ENCODE results near the gene CCDC47.

CCDC47 gene

GRCh38 chr17:63703556-63704258 lies 69.7 kb downstream of the CCDC47 start:
- no peak for TF ChIP-seq CTCF (IDR thresholded peaks at IDR 0.05; ENCODE audit: insufficient read depth, low read depth, low read length, missing control alignments)
- no peak for DNase-seq (ENCODE audit: low read depth)
- no peak overlapping the region for H3K4me3 ChIP-seq (ENCODE audit: low read length)

GRCh38 chr17:63703029-63703428 lies 70.4 kb downstream of the CCDC47 start:
- DNase-seq (ENCODE audit: low read depth) = no peak
- H3K4me3 ChIP-seq (ENCODE audit: low read length) = no peak overlapping the region
- no peak for TF ChIP-seq CTCF (IDR thresholded peaks at IDR 0.05; ENCODE audit: insufficient read depth, low read depth, low read length, missing control alignments)

- H3K4me3 ChIP-seq (ENCODE audit: low read length) = no peak overlapping the region
- no peak for TF ChIP-seq CTCF (IDR thresholded peaks at IDR 0.05; ENCODE audit: insufficient read depth, low read depth, low read length, missing control alignments)
- no peak for DNase-seq (ENCODE audit: low read depth)
Measured at GRCh38 chr17:63702721-63703015, 70.7 kb downstream of the CCDC47 start.

- no peak for DNase-seq (ENCODE audit: low read depth)
- TF ChIP-seq CTCF (IDR thresholded peaks at IDR 0.05; ENCODE audit: insufficient read depth, low read depth, low read length, missing control alignments) = no peak
- H3K4me3 ChIP-seq (ENCODE audit: low read length) = no peak overlapping the region
Measured at GRCh38 chr17:63701868-63702720, 71.3 kb downstream of the CCDC47 start.

- DNase-seq (ENCODE audit: low read depth) = no peak
- no peak for TF ChIP-seq CTCF (IDR thresholded peaks at IDR 0.05; ENCODE audit: insufficient read depth, low read depth, low read length, missing control alignments)
- no peak overlapping the region for H3K4me3 ChIP-seq (ENCODE audit: low read length)
Measured at GRCh38 chr17:63701456-63701820, 72.0 kb downstream of the CCDC47 start.

- no peak for TF ChIP-seq CTCF (IDR thresholded peaks at IDR 0.05; ENCODE audit: insufficient read depth, low read depth, low read length, missing control alignments)
- DNase-seq (ENCODE audit: low read depth) = no peak
- H3K4me3 ChIP-seq (ENCODE audit: low read length) = peak overlapping the region; percentile 14
Measured at GRCh38 chr17:63700528-63701455, 72.6 kb downstream of the CCDC47 start.

Measured in epithelial cell of esophagus (primary cell).